Measurements from ENCODE around the gene FN3KRP.

- TF ChIP-seq SUZ12 (IDR thresholded peaks at IDR 0.05; ENCODE audit: extremely low read depth, insufficient read depth, insufficient read length) (no peak), YY1 (IDR thresholded peaks at IDR 0.05; ENCODE audit: insufficient read depth, insufficient read length) (no peak)
These were observed 13.3 kb upstream of the FN3KRP start for GRCh38 chr17:82703036-82703745.

All from NT2/D1 (cell line).